HepG2 (cell line): Measurements from ENCODE around the gene UBE2O. TPM values are rescaled to one million over a fixed set of nuclear protein-coding genes. Genes with fewer than 3 reads are reported as not detected.

Source experiments
- HOXA5 ChIP-seq: sonication (generic); formaldehyde crosslinking; IDR thresholded peaks from 2 replicates; pipeline ENCODE4 v1.4.0; 2020; ENCODE audit warnings: missing genetic modification reagents
- MED13 ChIP-seq: sonication (generic); formaldehyde crosslinking; IDR thresholded peaks from 2 replicates; pipeline ENCODE4 v1.5.0; 2020; ENCODE audit warnings: missing genetic modification reagents
- MLLT10 ChIP-seq: sonication (generic); formaldehyde crosslinking; IDR thresholded peaks from 2 replicates; pipeline ENCODE4 v1.4.0; 2020; ENCODE audit warnings: missing genetic modification reagents
- MXI1 ChIP-seq: IDR thresholded peaks from 3 replicates; pipeline ENCODE4 v1.6.1; 2012; ENCODE audit warnings: low read depth, low read length, inconsistent platforms, borderline replicate concordance
- NCOR1 ChIP-seq: fragments of 200-600 bp; sonication (generic); IDR thresholded peaks from 2 replicates; pipeline ENCODE4 v1.7.0; 2017; ENCODE audit warnings: antibody characterized with exemption, low read length, borderline replicate concordance
- RBM22 ChIP-seq: fragments of 200-400 bp; formaldehyde crosslinking; optimal IDR thresholded peaks from 2 replicates; pipeline ENCODE3; 2017; ENCODE audit warnings: mild to moderate bottlenecking, low read length, moderate library complexity
- RCOR2 ChIP-seq: IDR thresholded peaks from 2 replicates; pipeline ENCODE4 v1.6.1; 2016; ENCODE audit warnings: missing biosample characterization, missing genetic modification reagents
- REL ChIP-seq: sonication (generic); formaldehyde crosslinking; conservative IDR thresholded peaks from 2 replicates; pipeline ENCODE4 v1.8.0; 2022; ENCODE audit warnings: mild to moderate bottlenecking, missing genetic modification reagents, moderate library complexity
- RNF2 ChIP-seq: fragments of 450-650 bp; conservative IDR thresholded peaks from 2 replicates; pipeline ENCODE4 v1.6.1; 2016; ENCODE audit warnings: low read depth
- SNAI1 ChIP-seq: sonication (generic); formaldehyde crosslinking; IDR thresholded peaks from 2 replicates; pipeline ENCODE4 v1.5.0; 2020; ENCODE audit warnings: mild to moderate bottlenecking, missing genetic modification reagents, borderline replicate concordance
- TCF7L2 ChIP-seq: IDR thresholded peaks from 2 replicates; pipeline ENCODE4 v1.6.1; 2011; ENCODE audit warnings: mild to moderate bottlenecking, low read depth, low read length, moderate library complexity
- ZNF12 ChIP-seq: sonication (generic); formaldehyde crosslinking; IDR thresholded peaks from 2 replicates; pipeline ENCODE4 v1.5.0; 2020; ENCODE audit warnings: missing genetic modification reagents
- ZNF234 ChIP-seq: sonication (generic); formaldehyde crosslinking; conservative IDR thresholded peaks from 2 replicates; pipeline ENCODE4 v1.5.1; 2020; ENCODE audit warnings: mild to moderate bottlenecking, missing genetic modification reagents
- ZNF274 ChIP-seq: sonication (generic); formaldehyde crosslinking; IDR thresholded peaks from 2 replicates; pipeline ENCODE4 v1.5.1; 2020; ENCODE audit warnings: mild to moderate bottlenecking, missing genetic modification reagents
- ZNF382 ChIP-seq: sonication (generic); formaldehyde crosslinking; IDR thresholded peaks from 2 replicates; pipeline ENCODE4 v1.5.0; 2020; ENCODE audit warnings: missing genetic modification reagents, mild to moderate bottlenecking, borderline replicate concordance
- ZNF432 ChIP-seq: sonication (generic); formaldehyde crosslinking; IDR thresholded peaks from 2 replicates; pipeline ENCODE4 v1.5.0; 2020; ENCODE audit warnings: missing genetic modification reagents, mild to moderate bottlenecking, borderline replicate concordance
- ZNF44 ChIP-seq: sonication (generic); formaldehyde crosslinking; IDR thresholded peaks from 2 replicates; pipeline ENCODE4 v1.5.1; 2020; ENCODE audit warnings: mild to moderate bottlenecking, missing genetic modification reagents
- ZNF547 ChIP-seq: sonication (generic); formaldehyde crosslinking; IDR thresholded peaks from 2 replicates; pipeline ENCODE4 v1.5.1; 2020; ENCODE audit warnings: mild to moderate bottlenecking, missing genetic modification reagents
- ZNF607 ChIP-seq: sonication (generic); formaldehyde crosslinking; IDR thresholded peaks from 2 replicates; pipeline ENCODE4 v1.5.1; 2020; ENCODE audit warnings: missing genetic modification reagents, mild to moderate bottlenecking, borderline replicate concordance
- ZNF749 ChIP-seq: sonication (generic); formaldehyde crosslinking; IDR thresholded peaks from 2 replicates; pipeline ENCODE4 v1.8.0; 2022; ENCODE audit warnings: mild to moderate bottlenecking, missing genetic modification reagents, moderate library complexity, borderline replicate concordance
- polyA plus RNA-seq, 8 experiments: library from polyadenylated mRNA; depleted of rRNA in 3 of 8; stranded (reverse) in 7 of 8; unstranded in 1 of 8; fragments of >200 nt; fragmentation: Illumina TruSeq in 4 of 8; extraction: Trizol in 4 of 8; gene quantifications; 2 replicates each; pipeline versions ENCODE4 v1.2.1 to v1.2.3, GENCODE V29; 2011 to 2016; ENCODE audit warnings: low read depth in 4 of 8, missing spikeins in 1 of 8, mixed read lengths in 1 of 8; ENCODE audit not compliant: insufficient read depth in 1 of 8
- total RNA-seq, 5 experiments: library from RNA; depleted of rRNA; stranded (reverse); fragments of >200 nt; fragmentation: Illumina TruSeq; extraction: Trizol; gene quantifications; 2 replicates each; pipeline ENCODE4 v1.2.3, GENCODE V29; 2016; ENCODE audit warnings: low read depth in 1 of 5
- TF ChIP-seq, protein P1 (sequence below): sonication (generic); formaldehyde crosslinking; IDR thresholded peaks from 2 replicates; pipeline ENCODE4 v1.5.0; 2020; ENCODE audit warnings: missing genetic modification reagents, mild to moderate bottlenecking, borderline replicate concordance
- TF ChIP-seq, protein P2 (sequence below): sonication (generic); formaldehyde crosslinking; IDR thresholded peaks from 2 replicates; pipeline ENCODE4 v1.4.0; 2020; ENCODE audit warnings: missing genetic modification reagents
- TF ChIP-seq, protein P3 (sequence below): sonication (generic); formaldehyde crosslinking; IDR thresholded peaks from 2 replicates; pipeline ENCODE4 v1.4.0; 2020; ENCODE audit warnings: missing genetic modification reagents, borderline replicate concordance
- TF ChIP-seq, protein P4 (sequence below): sonication (generic); formaldehyde crosslinking; IDR thresholded peaks from 2 replicates; pipeline ENCODE4 v1.9.0; 2021; ENCODE audit warnings: missing genetic modification reagents, borderline replicate concordance

UBE2O gene
- total and polyA plus RNA-seq, 2 of the 13 experiments (the other 11 are each of a cell fraction or from before 2014, with no cell fraction given) = 21.5 to 23.5 TPM

DNA sequence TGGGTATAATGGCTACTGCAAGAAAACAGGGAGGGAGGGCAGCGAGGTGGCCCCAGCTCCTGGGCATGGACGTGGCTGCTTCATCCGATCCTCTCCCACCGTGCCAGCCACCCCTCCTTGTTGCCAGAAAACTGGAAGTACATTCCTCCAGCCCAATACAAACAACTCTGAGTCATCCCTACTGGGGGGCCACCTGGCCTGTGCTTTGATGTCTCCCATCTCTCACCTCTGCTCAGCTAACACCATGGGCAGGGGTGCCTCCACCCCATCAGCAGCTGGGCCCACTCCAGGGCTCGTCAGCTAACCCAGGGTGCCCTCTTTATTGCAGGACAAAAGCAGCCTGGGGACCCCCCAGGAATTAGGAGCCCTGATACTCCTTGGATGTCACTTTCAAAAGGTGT is 46.3 kb upstream of the UBE2O start (continued):
- no peak for TF ChIP-seq ZNF44 (CRISPR knock-in tag)
- TF ChIP-seq, protein P1, sequence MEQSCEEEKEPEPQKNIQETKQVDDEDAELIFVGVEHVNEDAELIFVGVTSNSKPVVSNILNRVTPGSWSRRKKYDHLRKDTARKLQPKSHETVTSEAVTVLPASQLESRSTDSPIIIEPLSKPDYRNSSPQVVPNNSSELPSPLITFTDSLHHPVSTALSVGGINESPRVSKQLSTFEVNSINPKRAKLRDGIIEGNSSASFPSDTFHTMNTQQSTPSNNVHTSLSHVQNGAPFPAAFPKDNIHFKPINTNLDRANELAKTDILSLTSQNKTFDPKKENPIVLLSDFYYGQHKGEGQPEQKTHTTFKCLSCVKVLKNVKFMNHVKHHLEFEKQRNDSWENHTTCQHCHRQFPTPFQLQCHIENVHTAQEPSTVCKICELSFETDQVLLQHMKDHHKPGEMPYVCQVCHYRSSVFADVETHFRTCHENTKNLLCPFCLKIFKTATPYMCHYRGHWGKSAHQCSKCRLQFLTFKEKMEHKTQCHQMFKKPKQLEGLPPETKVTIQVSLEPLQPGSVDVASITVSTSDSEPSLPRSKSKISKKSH (CRISPR knock-in tag) = 0 out of 2 replicates have a peak, but pooled peaks have one; percentile 51
- TF ChIP-seq, protein P2, sequence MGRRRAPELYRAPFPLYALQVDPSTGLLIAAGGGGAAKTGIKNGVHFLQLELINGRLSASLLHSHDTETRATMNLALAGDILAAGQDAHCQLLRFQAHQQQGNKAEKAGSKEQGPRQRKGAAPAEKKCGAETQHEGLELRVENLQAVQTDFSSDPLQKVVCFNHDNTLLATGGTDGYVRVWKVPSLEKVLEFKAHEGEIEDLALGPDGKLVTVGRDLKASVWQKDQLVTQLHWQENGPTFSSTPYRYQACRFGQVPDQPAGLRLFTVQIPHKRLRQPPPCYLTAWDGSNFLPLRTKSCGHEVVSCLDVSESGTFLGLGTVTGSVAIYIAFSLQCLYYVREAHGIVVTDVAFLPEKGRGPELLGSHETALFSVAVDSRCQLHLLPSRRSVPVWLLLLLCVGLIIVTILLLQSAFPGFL = no peak
- 0 out of 2 replicates have a peak, but pooled peaks have one; percentile 36 for TF ChIP-seq HOXA5 (CRISPR knock-in tag)
- no peak for TF ChIP-seq MLLT10 (CRISPR knock-in tag)
- TF ChIP-seq MED13 (CRISPR knock-in tag) = no peak
- TF ChIP-seq MXI1 = peak; percentile 82; the same call in 2 of the 3 replicates
- no peak for TF ChIP-seq ZNF234
- no peak for TF ChIP-seq ZNF382 (CRISPR knock-in tag)
- no peak for TF ChIP-seq REL (CRISPR knock-in tag)
- TF ChIP-seq, protein P3, sequence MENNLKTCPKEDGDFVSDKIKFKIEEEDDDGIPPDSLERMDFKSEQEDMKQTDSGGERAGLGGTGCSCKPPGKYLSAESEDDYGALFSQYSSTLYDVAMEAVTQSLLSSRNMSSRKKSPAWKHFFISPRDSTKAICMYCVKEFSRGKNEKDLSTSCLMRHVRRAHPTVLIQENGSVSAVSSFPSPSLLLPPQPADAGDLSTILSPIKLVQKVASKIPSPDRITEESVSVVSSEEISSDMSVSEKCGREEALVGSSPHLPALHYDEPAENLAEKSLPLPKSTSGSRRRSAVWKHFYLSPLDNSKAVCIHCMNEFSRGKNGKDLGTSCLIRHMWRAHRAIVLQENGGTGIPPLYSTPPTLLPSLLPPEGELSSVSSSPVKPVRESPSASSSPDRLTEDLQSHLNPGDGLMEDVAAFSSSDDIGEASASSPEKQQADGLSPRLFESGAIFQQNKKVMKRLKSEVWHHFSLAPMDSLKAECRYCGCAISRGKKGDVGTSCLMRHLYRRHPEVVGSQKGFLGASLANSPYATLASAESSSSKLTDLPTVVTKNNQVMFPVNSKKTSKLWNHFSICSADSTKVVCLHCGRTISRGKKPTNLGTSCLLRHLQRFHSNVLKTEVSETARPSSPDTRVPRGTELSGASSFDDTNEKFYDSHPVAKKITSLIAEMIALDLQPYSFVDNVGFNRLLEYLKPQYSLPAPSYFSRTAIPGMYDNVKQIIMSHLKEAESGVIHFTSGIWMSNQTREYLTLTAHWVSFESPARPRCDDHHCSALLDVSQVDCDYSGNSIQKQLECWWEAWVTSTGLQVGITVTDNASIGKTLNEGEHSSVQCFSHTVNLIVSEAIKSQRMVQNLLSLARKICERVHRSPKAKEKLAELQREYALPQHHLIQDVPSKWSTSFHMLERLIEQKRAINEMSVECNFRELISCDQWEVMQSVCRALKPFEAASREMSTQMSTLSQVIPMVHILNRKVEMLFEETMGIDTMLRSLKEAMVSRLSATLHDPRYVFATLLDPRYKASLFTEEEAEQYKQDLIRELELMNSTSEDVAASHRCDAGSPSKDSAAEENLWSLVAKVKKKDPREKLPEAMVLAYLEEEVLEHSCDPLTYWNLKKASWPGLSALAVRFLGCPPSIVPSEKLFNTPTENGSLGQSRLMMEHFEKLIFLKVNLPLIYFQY (CRISPR knock-in tag) = peak; percentile 94; the same call in 1 of the 2 replicates
- TF ChIP-seq SNAI1 = no peak; the same call in none of the 2 replicates
- peak; percentile 71; the same call in 1 of the 2 replicates for TF ChIP-seq ZNF607 (CRISPR knock-in tag)
- TF ChIP-seq NCOR1 = peak; percentile 69; the same call in 1 of the 2 replicates
- TF ChIP-seq ZNF547 = no peak; the same call in 1 of the 2 replicates
- no peak for TF ChIP-seq RBM22
- TF ChIP-seq ZNF12 = peak; percentile 56; the same call in 1 of the 2 replicates
- TF ChIP-seq, protein P4, sequence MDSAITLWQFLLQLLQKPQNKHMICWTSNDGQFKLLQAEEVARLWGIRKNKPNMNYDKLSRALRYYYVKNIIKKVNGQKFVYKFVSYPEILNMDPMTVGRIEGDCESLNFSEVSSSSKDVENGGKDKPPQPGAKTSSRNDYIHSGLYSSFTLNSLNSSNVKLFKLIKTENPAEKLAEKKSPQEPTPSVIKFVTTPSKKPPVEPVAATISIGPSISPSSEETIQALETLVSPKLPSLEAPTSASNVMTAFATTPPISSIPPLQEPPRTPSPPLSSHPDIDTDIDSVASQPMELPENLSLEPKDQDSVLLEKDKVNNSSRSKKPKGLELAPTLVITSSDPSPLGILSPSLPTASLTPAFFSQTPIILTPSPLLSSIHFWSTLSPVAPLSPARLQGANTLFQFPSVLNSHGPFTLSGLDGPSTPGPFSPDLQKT (CRISPR knock-in tag) = no peak
- TF ChIP-seq ZNF274 (CRISPR knock-in tag) = 0 out of 2 replicates have a peak, but pooled peaks have one; percentile 39
- TF ChIP-seq ZNF749 (CRISPR knock-in tag) = no peak; the same call in 1 of the 2 replicates
- TF ChIP-seq TCF7L2 = peak; percentile 82
- TF ChIP-seq ZNF432 (CRISPR knock-in tag) = no peak
- TF ChIP-seq RNF2 = 0 out of 2 replicates have a peak, but pooled peaks have one; percentile 19
- TF ChIP-seq RCOR2 = peak; percentile 86
